ENCODE measurements around the gene TMPRSS12. TPM values are rescaled to one million over a fixed set of nuclear protein-coding genes. Genes with fewer than 3 reads are reported as not detected.
"Not testable (repeated sequence)": the region's sequence is repeated elsewhere in the genome, so short reads cannot be mapped to it uniquely, and the experiment has no call there.

The TMPRSS12 gene
- total RNA-seq, 2 donors from 2014 or later: not detected

DNA sequence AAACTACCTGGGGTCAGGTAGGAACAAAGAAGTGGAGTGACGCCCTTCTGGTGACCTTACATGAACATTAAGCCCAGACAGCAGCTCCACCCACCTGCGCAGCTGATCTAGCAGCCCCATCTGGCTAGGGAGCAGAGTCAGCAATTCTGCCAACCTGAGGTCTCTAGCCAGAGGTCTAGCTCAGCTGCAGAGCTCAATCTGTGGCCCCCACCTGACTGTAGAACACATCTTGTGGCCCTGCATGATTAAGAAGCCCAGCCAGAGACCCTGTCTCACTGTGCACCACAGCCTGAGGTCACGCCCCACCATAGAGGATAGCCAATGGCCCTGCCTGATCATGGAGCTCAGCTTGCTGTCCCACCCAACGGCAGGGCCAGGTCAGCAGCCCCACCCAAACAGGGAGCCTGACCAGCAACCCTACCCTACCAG lies 59.0 kb downstream of the TMPRSS12 start:
- no peak for DNase-seq (ENCODE audit: low spot score)
- Histone ChIP-seq H3K4me3 (no peak overlapping the region), H3K36me3 (no peaks in the 10 kb centered on the region), H3K27ac (no peak overlapping the region), H3K4me1 (ENCODE audit: control insufficient read depth in 1 of 2, low read depth in 2 of 2) (no peaks in the 10 kb centered on the region), H3K9me3 (no peaks in the 10 kb centered on the region), H3K27me3 (replicated peaks; ENCODE audit: insufficient read depth) (no peaks in the 10 kb centered on the region)
- ATAC-seq (ENCODE audit: insufficient number of reproducible peaks, low FRiP score, low read depth): no peak
- TF ChIP-seq, protein P1, sequence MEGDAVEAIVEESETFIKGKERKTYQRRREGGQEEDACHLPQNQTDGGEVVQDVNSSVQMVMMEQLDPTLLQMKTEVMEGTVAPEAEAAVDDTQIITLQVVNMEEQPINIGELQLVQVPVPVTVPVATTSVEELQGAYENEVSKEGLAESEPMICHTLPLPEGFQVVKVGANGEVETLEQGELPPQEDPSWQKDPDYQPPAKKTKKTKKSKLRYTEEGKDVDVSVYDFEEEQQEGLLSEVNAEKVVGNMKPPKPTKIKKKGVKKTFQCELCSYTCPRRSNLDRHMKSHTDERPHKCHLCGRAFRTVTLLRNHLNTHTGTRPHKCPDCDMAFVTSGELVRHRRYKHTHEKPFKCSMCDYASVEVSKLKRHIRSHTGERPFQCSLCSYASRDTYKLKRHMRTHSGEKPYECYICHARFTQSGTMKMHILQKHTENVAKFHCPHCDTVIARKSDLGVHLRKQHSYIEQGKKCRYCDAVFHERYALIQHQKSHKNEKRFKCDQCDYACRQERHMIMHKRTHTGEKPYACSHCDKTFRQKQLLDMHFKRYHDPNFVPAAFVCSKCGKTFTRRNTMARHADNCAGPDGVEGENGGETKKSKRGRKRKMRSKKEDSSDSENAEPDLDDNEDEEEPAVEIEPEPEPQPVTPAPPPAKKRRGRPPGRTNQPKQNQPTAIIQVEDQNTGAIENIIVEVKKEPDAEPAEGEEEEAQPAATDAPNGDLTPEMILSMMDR (IDR thresholded peaks at IDR 0.05): no peak

DNA sequence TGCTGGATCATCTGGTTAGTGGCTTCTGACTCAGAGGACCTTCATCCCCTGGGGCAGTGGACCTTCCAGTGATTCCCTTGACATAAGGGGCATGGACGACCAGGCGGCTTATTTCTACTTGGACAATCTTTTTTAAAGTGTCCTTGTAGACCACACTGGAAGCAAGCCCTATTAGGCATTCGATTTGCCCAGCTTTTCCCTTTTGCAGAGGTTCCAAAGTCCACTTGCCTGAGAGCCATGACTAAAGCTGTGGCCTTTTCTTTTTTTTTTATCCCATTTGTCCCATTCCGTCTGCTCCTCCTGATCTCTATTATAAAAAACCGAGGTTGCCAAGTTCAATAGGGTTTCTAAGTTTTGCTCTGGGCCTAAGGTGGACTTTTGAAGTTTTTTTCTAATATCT lies 65.8 kb downstream of the TMPRSS12 start:
- not testable (repeated sequence) for DNase-seq (ENCODE audit: low spot score); H3K27ac ChIP-seq; H3K4me3 ChIP-seq; H3K4me1 ChIP-seq (ENCODE audit: control insufficient read depth in 1 of 2, low read depth in 2 of 2); H3K36me3 ChIP-seq; H3K27me3 ChIP-seq (replicated peaks; ENCODE audit: insufficient read depth); ATAC-seq (ENCODE audit: insufficient number of reproducible peaks, low FRiP score, low read depth)
- peaks cover 15% of the 10 kb centered on the region for H3K9me3 ChIP-seq

DNA sequence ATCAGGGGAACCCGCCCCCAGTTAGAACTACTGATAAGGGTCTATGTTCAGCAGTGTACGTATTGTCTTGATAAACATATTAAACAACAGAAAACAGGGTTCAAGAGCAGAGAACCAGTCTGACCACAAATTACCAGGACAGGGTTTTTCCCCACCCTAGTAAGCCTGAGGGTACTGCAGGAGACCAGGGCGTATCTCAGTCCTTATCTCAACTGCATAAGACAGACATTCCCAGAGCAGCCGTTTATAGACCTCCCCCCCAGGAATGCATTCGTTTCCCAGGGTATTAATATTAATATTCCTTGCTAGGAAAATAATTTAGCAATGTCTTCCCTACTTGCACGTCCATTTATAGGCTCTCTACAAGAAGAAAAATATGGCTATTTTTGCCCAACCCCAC lies 69.6 kb downstream of the TMPRSS12 start:
- not testable (repeated sequence) for H3K4me3 ChIP-seq; H3K27ac ChIP-seq; DNase-seq (ENCODE audit: low spot score); H3K4me1 ChIP-seq (ENCODE audit: control insufficient read depth in 1 of 2, low read depth in 2 of 2); H3K36me3 ChIP-seq; ATAC-seq (ENCODE audit: insufficient number of reproducible peaks, low FRiP score, low read depth); H3K27me3 ChIP-seq (replicated peaks; ENCODE audit: insufficient read depth)
- H3K9me3 ChIP-seq: peaks cover 34% of the 10 kb centered on the region

DNA sequence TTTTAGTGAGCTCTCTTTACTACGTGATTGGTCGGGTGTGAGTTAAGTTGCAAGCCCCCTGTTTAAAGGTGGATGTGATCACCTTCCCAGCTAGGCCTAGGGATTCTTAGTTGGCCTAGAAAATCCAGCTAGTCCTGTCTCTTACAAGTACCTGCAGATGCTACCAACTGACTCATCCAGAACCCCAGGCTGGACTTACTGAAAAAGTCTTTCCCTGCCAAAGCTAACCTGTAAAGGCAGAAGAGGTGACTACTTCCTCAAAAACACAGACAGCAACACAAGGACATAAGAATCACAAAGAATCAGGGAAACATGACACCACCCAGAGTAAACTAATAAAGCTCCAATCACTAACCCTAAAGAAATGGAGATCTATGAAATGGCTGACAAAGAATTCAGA lies 70.5 kb downstream of the TMPRSS12 start:
- H3K9me3 ChIP-seq: peaks cover 34% of the 10 kb centered on the region
- ATAC-seq (ENCODE audit: insufficient number of reproducible peaks, low FRiP score, low read depth): no peak
- TF ChIP-seq, protein P1 (IDR thresholded peaks at IDR 0.05): no peak

DNA sequence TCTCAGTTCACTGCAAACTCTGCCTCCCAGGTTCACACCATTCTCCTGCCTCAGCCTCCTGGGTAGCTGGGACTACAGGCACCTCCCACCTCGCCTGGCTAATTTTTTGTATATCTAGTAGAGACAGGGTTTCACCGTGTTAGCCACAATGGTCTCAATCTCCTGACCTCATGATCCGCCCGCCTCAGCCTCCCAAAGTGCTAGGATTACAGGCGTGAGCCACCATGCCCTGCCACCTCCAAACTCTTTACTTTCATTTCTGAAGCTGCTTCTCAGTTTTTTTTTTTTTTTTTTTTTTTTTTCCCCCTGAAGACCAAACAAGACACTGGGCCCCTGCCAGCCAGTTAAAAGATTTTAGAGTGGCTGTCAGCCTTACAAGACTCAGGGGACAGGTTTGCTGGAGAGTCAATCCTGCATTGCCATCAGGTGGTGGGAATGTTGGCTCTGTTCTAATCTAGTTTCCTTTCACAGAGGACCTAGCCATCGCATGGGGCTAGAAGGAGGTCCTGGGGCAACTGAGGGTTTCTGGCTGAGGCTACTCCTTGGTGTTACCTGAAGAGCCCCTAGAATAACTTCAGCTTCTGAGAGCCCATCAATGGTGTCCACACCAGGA lies 72.3 kb downstream of the TMPRSS12 start:
- H3K4me1 ChIP-seq (ENCODE audit: control insufficient read depth in 1 of 2, low read depth in 2 of 2): no peaks in the 10 kb centered on the region
- H3K27me3 ChIP-seq (replicated peaks; ENCODE audit: insufficient read depth): no peaks in the 10 kb centered on the region
- TF ChIP-seq, protein P1 (IDR thresholded peaks at IDR 0.05): no peak
- ATAC-seq (ENCODE audit: insufficient number of reproducible peaks, low FRiP score, low read depth) (no peak), DNase-seq (ENCODE audit: low spot score) (no peak)
- no peak overlapping the region for H3K27ac ChIP-seq
- H3K36me3 ChIP-seq: no peaks in the 10 kb centered on the region
- H3K4me3 ChIP-seq: no peak overlapping the region
- peaks cover 34% of the 10 kb centered on the region for H3K9me3 ChIP-seq

More for the DNA sequence above, 70.5 kb downstream of the TMPRSS12 start:
- no peak overlapping the region for H3K4me3 ChIP-seq
- no peak overlapping the region for H3K27ac ChIP-seq
- no peak for DNase-seq (ENCODE audit: low spot score)
- H3K27me3 ChIP-seq (replicated peaks; ENCODE audit: insufficient read depth): no peaks in the 10 kb centered on the region
- H3K4me1 ChIP-seq (ENCODE audit: control insufficient read depth in 1 of 2, low read depth in 2 of 2): no peaks in the 10 kb centered on the region
- no peaks in the 10 kb centered on the region for H3K36me3 ChIP-seq

DNA sequence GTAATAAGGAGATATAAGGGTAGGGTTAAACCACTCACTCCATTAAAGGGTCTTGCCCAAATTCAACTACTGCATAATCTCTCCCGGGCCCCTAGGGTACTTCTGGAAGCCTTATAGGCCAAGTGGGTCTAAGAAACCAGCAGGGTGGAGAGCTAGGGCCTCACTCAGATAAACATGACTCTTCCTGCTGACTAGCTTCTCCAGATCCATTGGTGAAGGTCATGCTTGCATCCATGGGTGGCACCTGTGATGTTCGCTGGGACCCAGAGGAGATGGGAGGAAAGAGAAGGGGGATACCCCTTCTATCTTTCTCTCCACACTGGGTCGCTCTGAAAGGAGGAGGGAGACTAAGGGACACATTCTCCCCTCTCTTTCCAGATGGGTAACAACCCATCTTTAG lies 73.6 kb downstream of the TMPRSS12 start:
- peaks cover 34% of the 10 kb centered on the region for H3K9me3 ChIP-seq
- H3K4me1 ChIP-seq (ENCODE audit: control insufficient read depth in 1 of 2, low read depth in 2 of 2): no peaks in the 10 kb centered on the region
- no peak overlapping the region for H3K4me3 ChIP-seq
- ATAC-seq (ENCODE audit: insufficient number of reproducible peaks, low FRiP score, low read depth): no peak
- H3K36me3 ChIP-seq: no peaks in the 10 kb centered on the region
- TF ChIP-seq, protein P1 (IDR thresholded peaks at IDR 0.05): no peak
- no peak for DNase-seq (ENCODE audit: low spot score)
- no peaks in the 10 kb centered on the region for H3K27me3 ChIP-seq (replicated peaks; ENCODE audit: insufficient read depth)
- H3K27ac ChIP-seq: no peak overlapping the region
